ENCODE results near the gene KIF6.
"Not testable (repeated sequence)": the region's sequence is repeated elsewhere in the genome, so short reads cannot be mapped to it uniquely, and the experiment has no call there.

KIF6 gene

DNA sequence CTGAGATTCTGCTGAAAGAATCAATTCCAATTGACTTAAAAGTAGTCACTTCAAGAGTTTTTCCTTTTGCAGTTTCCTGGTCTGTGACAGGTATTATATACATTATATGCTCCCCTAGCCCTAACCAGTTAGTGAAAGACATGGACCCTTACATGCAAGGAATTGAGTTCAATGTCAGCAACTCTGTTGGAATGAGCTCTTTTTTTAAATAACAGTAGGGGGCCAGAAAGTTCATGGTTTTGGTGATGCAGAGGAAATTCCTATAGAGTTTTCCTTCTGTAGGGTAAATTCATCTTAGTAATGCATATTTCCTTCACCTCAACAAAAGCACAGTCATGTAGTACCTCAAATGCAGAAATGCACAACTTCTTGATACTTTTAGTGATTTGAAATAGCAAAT is 172.2 kb downstream of the KIF6 start:
- no peak for DNase-seq (ENCODE audit: low read depth)

- DNase-seq (ENCODE audit: low read depth), result no peak
These were observed 175.0 kb downstream of the KIF6 start for GRCh38 chr6:39550191-39550590.

- no peak for DNase-seq (ENCODE audit: low read depth)
These were observed 178.5 kb downstream of the KIF6 start for GRCh38 chr6:39546731-39547130.

- no peak for DNase-seq (ENCODE audit: low read depth)
These were observed 181.3 kb downstream of the KIF6 start for GRCh38 chr6:39543950-39544349.

- no peak for DNase-seq (ENCODE audit: low read depth)
These were observed 182.1 kb downstream of the KIF6 start for GRCh38 chr6:39543095-39543494.

GRCh38 chr6:39540454-39540853 is 184.8 kb downstream of the KIF6 start:
- no peak for DNase-seq (ENCODE audit: low read depth)

GRCh38 chr6:39530201-39530759 is 194.9 kb downstream of the KIF6 start:
- DNase-seq (ENCODE audit: low read depth), result no peak

- DNase-seq (ENCODE audit: low read depth), result no peak
These were observed 197.2 kb downstream of the KIF6 start for GRCh38 chr6:39527792-39528564.

DNA sequence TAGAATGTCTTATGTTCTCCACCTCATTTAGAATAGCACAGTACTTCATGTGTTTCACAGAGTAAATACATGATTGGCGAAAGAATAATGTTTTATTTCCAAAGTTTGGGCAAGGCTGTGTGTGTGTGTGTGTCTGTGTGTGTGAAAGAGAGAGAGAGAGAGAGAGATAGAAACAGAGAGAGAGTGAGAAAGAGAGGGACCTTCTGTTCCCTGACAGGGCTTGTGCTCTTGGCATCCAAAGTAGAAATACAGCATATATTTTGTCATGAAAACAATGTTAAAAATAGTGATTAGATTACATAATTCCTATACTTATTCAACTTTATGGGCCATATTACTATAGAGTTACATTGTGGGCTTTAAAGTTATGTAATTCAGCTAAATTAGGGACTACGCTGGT is 201.2 kb downstream of the KIF6 start:
- DNase-seq (ENCODE audit: low read depth), result no peak

- DNase-seq (ENCODE audit: low read depth), result no peak
These were observed 203.2 kb downstream of the KIF6 start for GRCh38 chr6:39521958-39522357.

- no peak for DNase-seq (ENCODE audit: low read depth)
These were observed 204.3 kb downstream of the KIF6 start for GRCh38 chr6:39520916-39521315.

DNA sequence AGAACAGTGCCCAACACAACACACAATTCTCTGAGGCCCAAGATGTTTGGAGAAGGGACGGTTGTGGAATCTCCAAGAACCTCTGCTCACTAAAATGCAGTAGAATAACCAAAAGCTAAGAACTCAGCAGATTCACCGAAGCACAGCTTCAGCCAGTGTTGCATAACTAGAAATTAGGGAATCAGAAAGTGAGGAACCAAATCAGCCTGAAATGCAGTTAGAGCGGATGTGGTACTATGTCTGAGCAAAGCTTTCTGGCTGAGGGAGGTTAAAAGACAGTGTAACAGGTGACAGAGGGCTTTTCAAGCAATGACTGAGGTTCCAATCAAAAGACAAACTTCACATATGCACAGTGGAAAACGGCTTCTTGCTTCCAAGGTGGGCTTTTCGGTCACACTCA is 204.8 kb downstream of the KIF6 start:
- no peak for DNase-seq (ENCODE audit: low read depth)

GRCh38 chr6:39518221-39518620 is 207.0 kb downstream of the KIF6 start:
- DNase-seq (ENCODE audit: low read depth), result no peak

DNA sequence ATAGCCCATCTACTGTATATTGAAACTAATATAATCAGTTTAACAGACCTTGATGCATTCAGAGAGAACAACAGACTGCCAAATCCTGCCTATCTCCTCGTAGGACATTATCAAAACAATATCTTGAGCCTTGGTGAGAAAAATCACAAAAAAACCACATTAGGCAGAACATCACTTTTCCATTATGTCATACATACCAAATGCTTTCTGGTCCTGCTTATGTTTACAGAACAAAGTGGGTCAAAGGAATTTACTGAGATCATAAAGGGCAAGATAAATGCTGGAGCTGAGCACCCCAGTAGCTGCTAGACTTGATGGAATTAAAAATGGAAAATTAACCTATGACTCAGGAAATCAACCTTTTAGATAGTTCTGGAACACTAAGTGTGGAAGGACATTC is 207.5 kb downstream of the KIF6 start:
- no peak for DNase-seq (ENCODE audit: low read depth)

DNA sequence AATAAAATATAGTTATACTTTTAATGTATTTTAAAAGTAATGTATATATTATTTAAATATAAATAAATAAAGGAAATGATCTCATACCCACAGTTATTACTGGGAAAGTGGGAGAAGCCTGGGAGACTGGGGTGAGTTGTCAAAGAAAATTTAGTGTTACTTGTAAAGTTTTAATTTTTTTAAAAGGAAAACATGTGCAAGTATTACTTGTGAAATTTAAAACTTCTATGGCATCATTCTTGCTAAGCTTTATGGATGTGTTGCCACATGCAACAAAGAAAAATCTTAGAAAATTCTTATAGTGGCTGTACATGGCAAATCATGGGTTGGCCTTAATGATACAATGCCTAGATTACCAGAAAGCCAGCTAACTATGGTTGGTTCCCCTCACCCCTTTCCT is 208.7 kb downstream of the KIF6 start:
- DNase-seq (ENCODE audit: low read depth), result no peak

GRCh38 chr6:39515471-39515870 is 209.7 kb downstream of the KIF6 start:
- DNase-seq (ENCODE audit: low read depth), result no peak

DNA sequence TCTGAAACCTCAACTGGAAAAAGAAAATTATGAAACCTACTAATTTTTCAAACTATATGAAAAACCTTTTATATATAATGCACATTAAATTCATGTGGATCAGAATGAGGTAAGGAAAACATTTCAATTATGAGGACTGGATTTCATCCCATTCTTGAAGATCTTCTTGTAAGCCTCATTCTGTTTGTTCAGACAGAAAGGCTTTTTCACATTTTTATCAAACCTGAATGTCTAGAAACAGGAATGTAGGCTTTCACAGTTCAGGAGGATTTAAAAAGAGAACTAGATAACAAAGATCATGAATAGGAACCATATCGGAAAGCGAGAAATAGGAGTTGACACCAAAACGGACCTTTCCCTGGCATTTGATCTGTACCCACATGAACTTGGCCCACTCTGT is 210.2 kb downstream of the KIF6 start:
- DNase-seq (ENCODE audit: low read depth), result no peak

GRCh38 chr6:39509831-39510230 is 215.4 kb downstream of the KIF6 start:
- DNase-seq (ENCODE audit: low read depth), result not testable (repeated sequence)

DNA sequence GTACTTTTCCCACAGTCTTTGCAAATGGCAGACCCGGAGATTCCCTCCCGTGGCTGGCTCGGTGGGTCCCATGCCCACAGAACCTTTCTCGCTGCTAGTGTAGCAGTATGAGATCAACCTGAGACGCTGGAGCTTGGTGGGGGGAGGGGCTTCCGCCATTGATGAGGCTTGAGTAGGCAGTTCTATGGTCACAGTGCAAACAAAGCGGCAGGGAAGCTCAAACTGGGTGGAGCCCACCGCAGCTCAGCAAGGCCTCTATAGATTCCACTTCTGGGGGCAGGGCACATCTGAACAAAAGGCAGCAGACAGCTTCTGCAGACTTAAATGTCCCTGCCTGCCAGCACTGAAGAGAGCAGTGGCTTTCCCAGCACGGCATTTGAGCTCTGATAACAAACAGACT is 216.7 kb downstream of the KIF6 start:
- no peak for DNase-seq (ENCODE audit: low read depth)

GRCh38 chr6:39507331-39507998 is 217.7 kb downstream of the KIF6 start:
- no peak for DNase-seq (ENCODE audit: low read depth)

DNA sequence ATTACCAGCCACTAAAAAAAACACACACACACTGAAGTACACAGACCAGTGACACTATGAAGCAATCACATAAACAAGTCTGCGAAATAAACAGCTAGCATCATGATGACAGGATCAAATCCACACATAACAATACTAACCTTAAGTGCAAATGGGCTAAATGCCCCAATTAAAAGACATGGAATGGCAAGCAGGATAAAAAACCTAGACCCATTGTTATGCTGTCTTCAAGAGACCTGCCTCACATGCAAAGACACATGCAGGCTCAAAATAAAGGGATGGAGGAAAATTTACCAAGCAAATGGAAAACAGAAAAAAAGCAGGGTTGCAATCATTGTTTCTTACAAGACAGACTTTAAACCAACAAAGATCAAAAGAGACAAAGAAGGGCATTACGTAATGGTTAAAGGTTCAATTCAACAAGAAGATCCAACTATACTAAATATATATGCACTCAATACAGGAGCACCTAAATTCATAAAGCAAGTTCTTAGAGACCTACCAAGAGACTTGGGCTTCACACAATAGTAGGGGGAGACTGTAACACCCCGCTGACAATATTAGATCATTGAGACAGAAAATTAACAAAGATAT is 222.7 kb downstream of the KIF6 start:
- not testable (repeated sequence) for DNase-seq (ENCODE audit: low read depth)

DNA sequence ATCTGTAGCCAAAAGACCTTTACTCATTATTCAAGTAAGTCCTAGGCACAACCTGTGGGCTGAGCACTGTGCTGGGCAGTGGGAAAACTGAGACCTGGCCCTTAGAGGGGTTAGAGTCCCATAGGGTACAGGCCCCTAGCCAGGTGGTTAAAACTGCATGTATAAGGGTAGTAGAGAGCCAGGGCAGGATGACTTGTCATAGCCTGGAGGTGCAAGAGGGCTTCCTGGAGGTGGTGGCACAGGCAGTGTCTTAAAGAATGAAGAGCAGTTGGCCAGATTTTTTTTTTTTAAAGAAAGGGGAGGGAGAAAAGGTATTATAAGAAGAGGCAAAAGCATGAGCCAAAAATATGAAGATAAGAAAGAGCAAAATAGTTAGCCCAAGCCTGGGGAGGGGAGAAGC is 226.2 kb downstream of the KIF6 start:
- no peak for DNase-seq (ENCODE audit: low read depth)

- no peak for DNase-seq (ENCODE audit: low read depth)
These were observed 227.1 kb downstream of the KIF6 start for GRCh38 chr6:39498096-39498495.
